ENCODE measurements around the gene THAP12. TPM values are rescaled to one million over a fixed set of nuclear protein-coding genes. Genes with fewer than 3 reads are reported as not detected.

THAP12 gene
- total and polyA plus RNA-seq, 2 donors (not counting 3 experiments of a cell fraction or from before 2014, with no cell fraction given): 12.2 to 36.7 TPM

DNA sequence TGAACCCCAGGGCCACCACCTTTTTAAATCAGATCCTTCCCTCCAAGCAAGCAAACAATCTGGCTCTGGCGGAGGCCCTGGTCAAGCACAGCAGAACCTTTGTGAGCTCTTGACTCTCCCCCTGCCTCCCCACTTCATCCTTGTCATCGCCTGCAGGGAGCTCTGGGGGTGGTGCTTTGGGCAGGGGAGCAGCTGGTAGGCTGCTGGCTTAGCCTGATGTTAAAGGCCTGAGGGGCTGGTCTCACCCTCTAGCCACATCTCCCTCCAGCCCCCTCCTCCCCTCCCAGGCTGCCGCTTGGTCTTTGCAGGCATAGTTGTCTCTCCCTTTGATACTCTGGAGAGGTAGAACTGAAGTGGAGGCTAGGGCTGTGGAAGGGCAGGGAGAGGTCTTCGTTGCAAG, 50.9 kb downstream of the THAP12 start:
- Histone ChIP-seq H3K4me3 (replicated peaks in 1 of 3; ENCODE audit: insufficient read depth in 1 of 3, low read depth in 1 of 3, low read length in 3 of 3) (no peak overlapping the region), H3K27ac (ENCODE audit: insufficient read depth, low read depth, low read length) (no peak overlapping the region), H3K79me2 (ENCODE audit: control insufficient read depth, insufficient read depth, low read length) (no peaks in the 10 kb centered on the region), H3K36me3 (ENCODE audit: control insufficient read depth in 2 of 2, extremely low read depth in 1 of 2, insufficient read depth in 2 of 2, low read length in 2 of 2) (no peaks in the 10 kb centered on the region), H3K4me1 (ENCODE audit: control insufficient read depth, extremely low read depth, insufficient read depth, low read length) (no peaks in the 10 kb centered on the region), H3K9ac (replicated peaks; ENCODE audit: extremely low read depth, insufficient read depth, low read length) (no peak overlapping the region), H3K9me1 (replicated peaks; ENCODE audit: control insufficient read depth, extremely low read depth, insufficient read depth, low read length) (no peaks in the 10 kb centered on the region), H2AFZ (ENCODE audit: low read depth, low read length) (no peak overlapping the region), H3K27me3 (ENCODE audit: control insufficient read depth in 2 of 2, insufficient read depth in 2 of 2, low read length in 2 of 2) (peaks cover 4 to 6% of the 10 kb centered on the region in 2 experiments), H3K4me2 (ENCODE audit: insufficient read depth, low read length) (no peak overlapping the region), H4K20me1 (replicated peaks; ENCODE audit: control insufficient read depth, extremely low read depth, insufficient read depth, low read length) (no peaks in the 10 kb centered on the region), H3K9me3 (replicated peaks; ENCODE audit: control insufficient read depth, insufficient read depth, low read length) (no peaks in the 10 kb centered on the region)
- TF ChIP-seq, protein P1, sequence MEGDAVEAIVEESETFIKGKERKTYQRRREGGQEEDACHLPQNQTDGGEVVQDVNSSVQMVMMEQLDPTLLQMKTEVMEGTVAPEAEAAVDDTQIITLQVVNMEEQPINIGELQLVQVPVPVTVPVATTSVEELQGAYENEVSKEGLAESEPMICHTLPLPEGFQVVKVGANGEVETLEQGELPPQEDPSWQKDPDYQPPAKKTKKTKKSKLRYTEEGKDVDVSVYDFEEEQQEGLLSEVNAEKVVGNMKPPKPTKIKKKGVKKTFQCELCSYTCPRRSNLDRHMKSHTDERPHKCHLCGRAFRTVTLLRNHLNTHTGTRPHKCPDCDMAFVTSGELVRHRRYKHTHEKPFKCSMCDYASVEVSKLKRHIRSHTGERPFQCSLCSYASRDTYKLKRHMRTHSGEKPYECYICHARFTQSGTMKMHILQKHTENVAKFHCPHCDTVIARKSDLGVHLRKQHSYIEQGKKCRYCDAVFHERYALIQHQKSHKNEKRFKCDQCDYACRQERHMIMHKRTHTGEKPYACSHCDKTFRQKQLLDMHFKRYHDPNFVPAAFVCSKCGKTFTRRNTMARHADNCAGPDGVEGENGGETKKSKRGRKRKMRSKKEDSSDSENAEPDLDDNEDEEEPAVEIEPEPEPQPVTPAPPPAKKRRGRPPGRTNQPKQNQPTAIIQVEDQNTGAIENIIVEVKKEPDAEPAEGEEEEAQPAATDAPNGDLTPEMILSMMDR (IDR thresholded peaks at IDR 0.05; ENCODE audit: extremely low read depth in 1 of 2, insufficient read depth in 1 of 2, low read depth in 1 of 2, low read length in 2 of 2): no peak
- TF ChIP-seq, protein P2, sequence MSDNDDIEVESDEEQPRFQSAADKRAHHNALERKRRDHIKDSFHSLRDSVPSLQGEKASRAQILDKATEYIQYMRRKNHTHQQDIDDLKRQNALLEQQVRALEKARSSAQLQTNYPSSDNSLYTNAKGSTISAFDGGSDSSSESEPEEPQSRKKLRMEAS (IDR thresholded peaks at IDR 0.05; ENCODE audit: insufficient read depth, insufficient read length): no peak
- TF ChIP-seq POLR2A (IDR thresholded peaks at IDR 0.05; ENCODE audit: low read depth, low read length): no peak
- TF ChIP-seq POLR2AphosphoS5 (IDR thresholded peaks at IDR 0.05; ENCODE audit: insufficient read depth, low read depth, low read length): no peak
- TF ChIP-seq GATA2 (IDR thresholded peaks at IDR 0.05; ENCODE audit: insufficient read depth, insufficient read length, low read depth, low read length): no peak
- no peak for TF ChIP-seq EZH2 (IDR thresholded peaks at IDR 0.05; ENCODE audit: borderline replicate concordance, low read depth, low read length, severe bottlenecking)
- no peak for TF ChIP-seq JUN (IDR thresholded peaks at IDR 0.05; ENCODE audit: borderline replicate concordance, insufficient read depth, insufficient read length, low read depth)
- no peak for TF ChIP-seq FOS (IDR thresholded peaks at IDR 0.05; ENCODE audit: borderline replicate concordance, insufficient read depth, low read length)
- no peak for TF ChIP-seq MYC (IDR thresholded peaks at IDR 0.05; ENCODE audit: low read depth, low read length)
- FAIRE-seq: no peak
- DNase-seq (ENCODE audit: low read depth, low spot score): no peak
- ChIA-PET CTCF (interaction anchor here (1.0 kb wide), 2 partner anchors 11 to 178 kb away, joined by 3 to 4 read pairs; no protein-coding TSS in a partner anchor), POLR2A (no interaction called here)
- intact Hi-C loops (cut with micrococcal nuclease): no loop called here
- no TSS peak for BruUV-seq (replicated peaks)
- dilution Hi-C loops (cut with MboI; ENCODE audit: extremely low pct_ligation_motif_present, low sequenced_read_pairs): no loop called here

Measured in endothelial cell of umbilical vein (primary cell).